Mucosa of stomach (tissue), 1 donor: ENCODE measurements around the gene CCDC127.
"Not testable (repeated sequence)": the region's sequence is repeated elsewhere in the genome, so short reads cannot be mapped to it uniquely, and the experiment has no call there.

Source experiments
- H3K27me3 ChIP-seq: one replicate; pipeline ENCODE4 v1.7.0; 2013; ENCODE audit warnings: mild to moderate bottlenecking, low read length; ENCODE audit not compliant: control insufficient read depth, insufficient read depth
- H3K36me3 ChIP-seq: one replicate; pipeline ENCODE4 v1.7.0; 2013; ENCODE audit warnings: low read length; ENCODE audit not compliant: control insufficient read depth, insufficient read depth
- H3K4me1 ChIP-seq: one replicate; pipeline ENCODE4 v1.7.0; 2013; ENCODE audit warnings: mild to moderate bottlenecking, low read length; ENCODE audit not compliant: control insufficient read depth, insufficient read depth
- H3K4me3 ChIP-seq: one replicate; pipeline ENCODE4 v1.7.0; 2013; ENCODE audit warnings: low read length
- H3K9ac ChIP-seq: one replicate; pipeline ENCODE4 v1.7.0; 2013; ENCODE audit warnings: mild to moderate bottlenecking, low read length, moderate library complexity
- H3K9me3 ChIP-seq: one replicate; pipeline ENCODE4 v1.7.0; 2013; ENCODE audit warnings: mild to moderate bottlenecking, low read length, moderate library complexity; ENCODE audit not compliant: control insufficient read depth
- donor health status: Pancreatic carcinoma.

CCDC127 gene

DNA sequence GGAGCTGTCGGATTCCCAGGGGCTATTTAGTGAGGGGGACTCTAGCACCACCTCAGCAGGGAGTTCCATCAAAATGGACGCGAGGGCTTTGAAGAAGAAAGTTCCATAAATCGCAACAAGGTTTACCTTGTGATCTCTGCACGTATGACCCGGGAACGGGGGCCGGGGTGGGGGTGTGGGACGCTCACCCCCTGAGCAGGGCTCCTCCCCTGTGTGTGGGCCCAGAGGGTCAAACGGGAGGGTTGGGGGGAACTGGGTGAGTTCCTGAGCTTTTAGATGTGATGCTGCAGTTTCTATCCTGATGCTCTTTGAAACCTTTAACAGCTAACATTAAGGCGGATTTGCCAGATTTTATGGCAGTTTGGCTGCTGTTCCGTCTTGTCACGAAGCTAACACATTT, 45.5 kb downstream of the CCDC127 start:
- no peak overlapping the region for H3K9ac ChIP-seq
- H3K36me3 ChIP-seq: no peaks in the 10 kb centered on the region
- no peaks in the 10 kb centered on the region for H3K4me1 ChIP-seq
- no peak overlapping the region for H3K4me3 ChIP-seq
- no peaks in the 10 kb centered on the region for H3K9me3 ChIP-seq
- no peaks in the 10 kb centered on the region for H3K27me3 ChIP-seq

- Histone ChIP-seq H3K27me3 (no peaks in the 10 kb centered on the region), H3K9ac (no peak overlapping the region), H3K36me3 (no peaks in the 10 kb centered on the region), H3K9me3 (no peaks in the 10 kb centered on the region), H3K4me3 (no peak overlapping the region), H3K4me1 (no peaks in the 10 kb centered on the region)
Observed at GRCh38 chr5:171801-172331, 46.1 kb downstream of the CCDC127 start.

GRCh38 chr5:170971-171800, 46.8 kb downstream of the CCDC127 start:
- H3K36me3 ChIP-seq: no peaks in the 10 kb centered on the region

DNA sequence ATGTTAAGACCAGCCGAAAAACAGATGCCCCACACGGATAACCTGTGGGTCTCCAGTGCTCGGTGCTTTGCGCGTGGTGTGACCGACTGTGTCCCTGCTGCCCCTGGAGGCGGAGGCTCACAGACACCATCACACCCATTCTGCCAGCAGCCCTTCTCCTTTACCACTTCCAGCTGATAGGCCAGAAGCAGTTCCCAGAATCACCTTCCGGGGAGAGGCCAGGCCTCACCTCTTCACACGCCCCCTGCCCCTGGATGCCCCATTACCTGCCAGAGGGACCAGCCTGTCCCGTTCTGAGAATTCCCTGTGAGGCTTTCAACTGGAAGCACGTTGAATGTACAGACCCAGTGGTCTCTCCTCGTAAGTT, 48.2 kb downstream of the CCDC127 start:
- H3K4me3 ChIP-seq: no peak overlapping the region
- no peaks in the 10 kb centered on the region for H3K36me3 ChIP-seq
- no peaks in the 10 kb centered on the region for H3K27me3 ChIP-seq
- H3K4me1 ChIP-seq: no peaks in the 10 kb centered on the region
- no peak overlapping the region for H3K9ac ChIP-seq
- H3K9me3 ChIP-seq: no peaks in the 10 kb centered on the region

More at GRCh38 chr5:170971-171800, 46.8 kb downstream of the CCDC127 start:
- H3K27me3 ChIP-seq: no peaks in the 10 kb centered on the region
- H3K4me1 ChIP-seq: no peaks in the 10 kb centered on the region
- no peak overlapping the region for H3K9ac ChIP-seq
- H3K9me3 ChIP-seq: no peaks in the 10 kb centered on the region
- no peak overlapping the region for H3K4me3 ChIP-seq

- no peaks in the 10 kb centered on the region for H3K36me3 ChIP-seq
- no peaks in the 10 kb centered on the region for H3K4me1 ChIP-seq
Observed at GRCh38 chr5:169071-169727, 48.8 kb downstream of the CCDC127 start.

GRCh38 chr5:167982-168660, 49.8 kb downstream of the CCDC127 start:
- Histone ChIP-seq H3K4me3 (no peak overlapping the region), H3K9ac (no peak overlapping the region), H3K36me3 (no peaks in the 10 kb centered on the region), H3K4me1 (no peaks in the 10 kb centered on the region), H3K9me3 (no peaks in the 10 kb centered on the region), H3K27me3 (no peaks in the 10 kb centered on the region)

More at GRCh38 chr5:169071-169727, 48.8 kb downstream of the CCDC127 start:
- Histone ChIP-seq H3K9ac (no peak overlapping the region), H3K9me3 (no peaks in the 10 kb centered on the region), H3K4me3 (no peak overlapping the region), H3K27me3 (no peaks in the 10 kb centered on the region)

DNA sequence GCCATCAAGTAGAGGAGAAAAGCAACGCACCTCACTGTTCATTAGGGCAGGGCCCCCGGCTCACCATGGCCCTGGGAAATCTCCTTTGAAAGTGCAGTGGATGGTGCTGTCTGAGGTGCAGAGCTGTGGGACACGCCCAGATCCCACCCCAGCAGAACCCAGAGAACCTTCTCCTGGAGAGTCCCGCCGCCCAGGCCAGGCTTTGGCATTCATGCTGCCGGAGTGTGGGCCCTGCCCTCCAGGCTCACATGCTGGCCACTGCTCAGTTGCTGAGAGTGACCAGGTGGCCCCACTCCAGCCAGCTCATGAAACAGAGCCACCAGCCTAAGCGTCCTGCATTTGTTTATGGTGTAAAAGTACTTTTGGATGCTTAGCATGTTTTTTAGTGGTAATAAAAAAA, 50.4 kb downstream of the CCDC127 start:
- H3K9ac ChIP-seq: no peak overlapping the region
- no peaks in the 10 kb centered on the region for H3K4me1 ChIP-seq
- no peaks in the 10 kb centered on the region for H3K36me3 ChIP-seq
- no peak overlapping the region for H3K4me3 ChIP-seq
- no peaks in the 10 kb centered on the region for H3K27me3 ChIP-seq
- H3K9me3 ChIP-seq: no peaks in the 10 kb centered on the region

DNA sequence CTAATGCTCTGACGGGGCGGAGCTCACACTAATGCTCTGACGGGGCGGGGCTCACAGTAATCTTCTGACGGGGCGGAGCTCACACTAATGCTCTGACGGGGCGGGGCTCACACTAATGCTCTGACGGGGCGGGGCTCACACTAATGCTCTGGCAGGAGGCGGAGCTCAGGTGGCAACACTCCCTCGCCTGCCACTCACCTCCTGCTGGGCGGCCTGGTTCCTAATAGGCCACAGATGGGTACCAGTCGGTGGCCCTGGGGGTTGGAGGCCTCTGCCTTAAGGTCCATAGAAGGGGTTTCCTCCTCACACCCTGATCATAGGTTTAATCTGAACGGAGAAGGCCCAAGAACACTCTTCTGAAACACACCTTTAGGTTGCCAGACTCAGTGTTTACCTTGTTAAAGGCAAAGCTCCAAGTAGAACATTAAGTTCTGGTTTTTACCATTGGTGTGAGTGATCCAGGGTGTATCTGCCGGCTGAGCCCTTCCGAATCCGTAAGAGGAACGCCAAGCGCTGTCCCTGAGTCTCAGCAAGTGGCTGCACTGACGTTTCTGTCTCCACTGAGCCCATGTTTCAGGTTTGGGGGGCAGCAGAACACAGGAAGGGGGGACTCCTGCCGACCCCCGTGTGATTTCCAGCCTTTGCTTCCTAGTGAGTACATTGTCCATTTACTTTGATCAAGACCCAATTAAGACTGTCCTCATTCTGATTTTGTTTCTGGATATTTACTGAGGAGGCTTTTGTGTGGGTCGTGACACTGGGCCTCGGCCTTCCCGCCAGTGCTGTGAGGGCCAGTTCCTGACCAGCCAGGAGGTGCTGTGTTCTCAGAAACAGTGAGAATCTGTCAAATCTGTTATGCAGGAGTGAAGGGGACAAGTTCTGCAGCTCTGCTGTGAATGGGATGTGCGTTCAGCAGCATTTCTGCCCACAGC, 51.2 kb downstream of the CCDC127 start:
- H3K9ac ChIP-seq: no peak overlapping the region

GRCh38 chr5:164783-165182, 53.2 kb downstream of the CCDC127 start:
- not testable (repeated sequence) for H3K9ac ChIP-seq, H3K36me3 ChIP-seq, H3K9me3 ChIP-seq, H3K4me3 ChIP-seq, H3K4me1 ChIP-seq, H3K27me3 ChIP-seq

More for the DNA sequence above, 51.2 kb downstream of the CCDC127 start:
- Histone ChIP-seq H3K4me3 (no peak overlapping the region), H3K36me3 (no peaks in the 10 kb centered on the region), H3K27me3 (no peaks in the 10 kb centered on the region), H3K9me3 (no peaks in the 10 kb centered on the region), H3K4me1 (no peaks in the 10 kb centered on the region)

DNA sequence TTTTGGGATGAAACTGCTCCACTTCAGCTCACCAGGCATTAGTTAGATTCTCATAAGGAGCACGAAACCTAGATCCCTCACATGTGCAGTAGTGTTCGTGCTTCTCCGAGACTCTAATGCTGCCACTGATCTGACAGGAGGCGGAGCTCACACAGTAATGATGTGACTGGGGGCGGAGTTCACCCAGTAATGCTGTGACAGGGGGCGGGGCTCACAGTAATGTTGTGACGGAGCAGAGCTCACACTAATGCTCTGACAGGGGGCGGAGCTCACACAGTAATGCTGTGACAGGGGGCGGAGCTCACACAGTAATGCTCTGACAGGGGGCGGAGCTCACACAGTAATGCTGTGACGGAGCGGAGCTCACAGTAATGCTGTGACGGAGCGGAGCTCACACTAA, 53.7 kb downstream of the CCDC127 start:
- Histone ChIP-seq H3K36me3 (no peaks in the 10 kb centered on the region), H3K4me1 (no peaks in the 10 kb centered on the region), H3K27me3 (no peaks in the 10 kb centered on the region), H3K9ac (no peak overlapping the region), H3K4me3 (no peak overlapping the region), H3K9me3 (no peaks in the 10 kb centered on the region)

DNA sequence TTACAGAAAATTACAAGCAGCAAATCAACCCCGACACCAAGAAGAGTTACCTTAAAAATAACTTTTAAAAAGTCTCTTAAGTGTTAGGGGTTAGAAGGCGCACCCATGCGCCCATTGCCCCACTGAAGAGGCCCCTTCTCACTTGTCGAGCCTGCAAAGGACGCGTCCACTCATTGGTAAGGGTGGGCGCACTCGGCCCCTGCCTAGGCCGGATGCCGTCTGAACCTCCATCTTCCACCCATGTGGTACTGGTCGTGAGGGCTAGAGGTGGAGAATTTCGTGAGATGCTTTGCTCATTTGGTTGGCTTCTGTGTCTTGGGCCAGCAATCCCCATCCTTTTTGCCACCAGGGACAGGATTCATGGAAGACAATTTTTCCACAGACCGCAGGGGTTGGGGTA, 54.1 kb downstream of the CCDC127 start:
- H3K36me3 ChIP-seq: no peaks in the 10 kb centered on the region
- no peaks in the 10 kb centered on the region for H3K27me3 ChIP-seq
- no peaks in the 10 kb centered on the region for H3K9me3 ChIP-seq
- no peak overlapping the region for H3K9ac ChIP-seq
- no peak overlapping the region for H3K4me3 ChIP-seq
- no peaks in the 10 kb centered on the region for H3K4me1 ChIP-seq
